ENCODE data around the gene TBCD.

TBCD gene

DNA sequence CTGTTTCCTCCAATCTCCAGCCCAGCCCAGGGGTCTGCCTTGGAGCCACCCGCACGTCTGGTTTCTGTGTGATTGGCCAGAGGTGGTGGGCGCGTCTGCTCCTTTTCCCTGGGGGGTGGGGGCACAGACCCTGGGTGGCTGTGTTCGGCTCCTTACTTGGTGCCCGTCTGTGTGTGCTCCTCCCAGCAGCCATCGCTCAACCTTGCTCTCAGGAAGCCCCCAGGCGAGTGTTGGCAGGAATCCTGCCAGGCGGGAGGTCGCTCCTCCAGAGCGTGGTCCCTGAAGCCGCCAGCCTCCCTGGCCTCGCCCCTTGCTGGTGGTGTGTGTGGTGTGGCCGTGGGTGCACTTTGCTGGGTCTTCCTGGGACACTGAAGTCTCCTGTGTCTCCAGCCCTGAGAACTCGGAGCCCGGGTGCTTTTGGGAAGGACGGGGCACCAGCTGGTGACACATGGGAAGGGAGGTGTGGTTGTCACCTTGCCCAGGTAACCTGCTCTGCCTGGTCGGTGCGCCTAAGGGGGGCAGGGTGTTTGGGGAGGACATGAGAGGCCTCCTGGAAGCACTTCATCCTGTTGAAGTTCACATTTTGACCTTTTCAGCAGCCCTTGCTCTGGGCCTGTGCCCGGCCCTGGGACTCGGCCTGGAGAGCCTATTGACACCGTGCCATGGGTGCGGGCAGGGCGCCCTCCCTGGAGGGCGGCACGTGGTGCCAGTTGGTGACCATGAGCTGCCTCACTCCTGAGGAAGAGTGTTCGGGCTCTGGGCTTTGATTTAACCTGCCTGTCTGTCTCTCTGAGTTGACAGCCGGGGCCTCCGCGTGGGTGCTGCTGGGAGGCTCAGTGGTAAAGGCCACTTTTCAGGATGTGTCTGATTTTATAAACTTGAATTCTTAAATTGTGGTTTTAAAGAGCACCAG lies 137.0 kb downstream of the TBCD start:
- no peak overlapping the region for H3K4me3 ChIP-seq (ENCODE audit: low read depth, low read length)
- no peak for TF ChIP-seq CTCF (IDR thresholded peaks at IDR 0.05; ENCODE audit: low read depth, low read length, missing control alignments)
- DNase-seq (ENCODE audit: low read depth), result no peak

DNA sequence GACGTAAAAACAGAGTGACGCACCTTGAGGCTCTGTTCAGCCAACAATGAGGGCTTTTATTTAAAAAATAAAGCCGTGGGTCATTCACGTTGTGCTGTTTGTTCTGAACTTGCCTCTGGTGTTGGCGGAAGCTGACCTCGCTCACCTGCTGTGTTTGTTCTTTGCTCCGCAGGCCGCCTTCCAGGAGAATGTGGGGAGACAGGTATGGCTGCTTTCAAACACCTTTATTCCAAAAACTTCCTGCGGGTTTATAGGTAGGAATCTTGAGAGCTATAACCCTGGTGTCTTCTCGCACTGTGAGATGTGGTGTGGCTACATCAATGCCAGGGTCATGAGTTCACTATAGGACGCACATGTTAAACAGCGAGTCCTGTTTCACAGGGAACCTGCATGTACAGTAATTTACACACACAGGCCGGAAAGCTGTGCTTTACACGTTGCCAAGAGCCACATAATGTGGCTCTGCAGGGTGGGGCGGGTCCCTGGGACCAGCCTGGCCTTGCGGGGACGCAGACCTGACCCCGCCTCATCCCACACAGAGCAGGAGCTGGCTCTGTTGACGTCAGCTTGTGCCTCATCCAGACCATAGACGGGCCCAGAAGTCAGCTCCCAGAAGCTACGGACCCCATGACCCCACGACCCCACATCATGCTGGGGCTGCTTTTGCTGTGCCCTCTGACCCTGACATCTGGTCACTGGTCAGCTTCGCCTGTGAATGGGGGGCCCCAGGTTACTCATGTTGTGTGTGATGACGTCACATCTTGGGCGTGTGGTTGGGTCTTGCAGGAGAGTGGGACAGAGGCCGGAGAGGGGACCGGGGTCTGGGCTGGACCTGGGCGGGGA lies 137.9 kb downstream of the TBCD start:
- no peak for DNase-seq (ENCODE audit: low read depth)
- no peak overlapping the region for H3K4me3 ChIP-seq (ENCODE audit: low read depth, low read length)
- no peak for TF ChIP-seq CTCF (IDR thresholded peaks at IDR 0.05; ENCODE audit: low read depth, low read length, missing control alignments)

- no peak overlapping the region for H3K4me3 ChIP-seq (ENCODE audit: low read depth, low read length)
Measured at GRCh38 chr17:82890339-82890730, 138.5 kb downstream of the TBCD start.

GRCh38 chr17:82890926-82891678 lies 139.2 kb downstream of the TBCD start:
- TF ChIP-seq CTCF (IDR thresholded peaks at IDR 0.05; ENCODE audit: low read depth, low read length, missing control alignments), result no peak
- no peak overlapping the region for H3K4me3 ChIP-seq (ENCODE audit: low read depth, low read length)
- DNase-seq (ENCODE audit: low read depth), result no peak

More at GRCh38 chr17:82890339-82890730, 138.5 kb downstream of the TBCD start:
- TF ChIP-seq CTCF (IDR thresholded peaks at IDR 0.05; ENCODE audit: low read depth, low read length, missing control alignments), result no peak
- no peak for DNase-seq (ENCODE audit: low read depth)

- no peak for DNase-seq (ENCODE audit: low read depth)
- H3K4me3 ChIP-seq (ENCODE audit: low read depth, low read length), result no peak overlapping the region
Measured at GRCh38 chr17:82891911-82892310, 140.0 kb downstream of the TBCD start.

More at GRCh38 chr17:82891911-82892310, 140.0 kb downstream of the TBCD start:
- TF ChIP-seq CTCF (IDR thresholded peaks at IDR 0.05; ENCODE audit: low read depth, low read length, missing control alignments), result no peak

All from GM12864 (cell line).